ENCODE measurements around the gene COLEC12. TPM values are rescaled to one million over a fixed set of nuclear protein-coding genes. Genes with fewer than 3 reads are reported as not detected.

The COLEC12 gene
- total RNA-seq, 1 experiment from 2014 or later: 0.03 TPM

DNA sequence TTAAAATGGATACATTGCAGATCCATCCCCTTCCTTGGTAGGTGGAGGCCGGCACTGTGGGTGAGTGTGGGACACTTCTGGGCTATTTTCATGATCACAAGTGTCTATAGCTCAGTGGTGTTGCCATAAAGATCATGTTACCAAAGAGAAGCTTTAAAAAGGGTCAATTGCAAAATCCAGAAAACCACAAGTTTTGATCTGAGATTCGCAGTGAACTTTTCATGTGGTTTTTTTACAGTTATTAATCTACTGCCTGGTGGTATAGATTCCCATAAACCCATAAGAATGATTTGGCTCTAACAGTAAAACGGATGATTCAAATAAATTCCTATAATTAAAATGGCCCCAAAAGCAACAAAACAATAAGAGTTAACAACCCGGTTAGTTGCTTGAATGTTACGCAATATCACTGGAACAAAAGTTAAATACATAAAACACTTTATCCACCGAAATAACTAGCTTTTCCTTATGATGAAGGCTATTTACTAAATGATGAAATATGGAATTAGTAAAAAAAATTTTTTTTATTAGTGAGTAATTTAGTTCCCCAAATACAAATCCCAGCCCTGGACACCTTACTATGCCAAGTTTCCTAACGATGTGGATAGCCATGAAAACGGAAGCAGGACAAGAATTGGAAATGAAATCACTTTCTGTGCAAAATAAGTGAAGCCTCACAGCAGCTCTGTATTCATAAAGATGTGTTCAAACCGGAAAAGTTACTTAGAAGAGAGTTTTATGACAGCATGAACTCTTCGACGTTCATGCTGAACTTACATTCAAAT is 137.0 kb downstream of the COLEC12 start:
- ChIA-PET POLR2A (no interaction called here), CTCF (no interaction called here)
- no peak overlapping the region for H3K27ac ChIP-seq (ENCODE audit: low read length)
- TF ChIP-seq SIN3A (IDR thresholded peaks at IDR 0.05; ENCODE audit: borderline replicate concordance, insufficient read depth, low read depth, low read length) (no peak), TCF7L2 (IDR thresholded peaks at IDR 0.05; ENCODE audit: low read depth, low read length) (no peak), REST (IDR thresholded peaks at IDR 0.05; ENCODE audit: insufficient read depth in 1 of 2, low read depth in 2 of 2, low read length in 1 of 2) (no peak), POLR2AphosphoS5 (IDR thresholded peaks at IDR 0.05; ENCODE audit: low read depth, low read length) (no peak)
- TF ChIP-seq, protein P1, sequence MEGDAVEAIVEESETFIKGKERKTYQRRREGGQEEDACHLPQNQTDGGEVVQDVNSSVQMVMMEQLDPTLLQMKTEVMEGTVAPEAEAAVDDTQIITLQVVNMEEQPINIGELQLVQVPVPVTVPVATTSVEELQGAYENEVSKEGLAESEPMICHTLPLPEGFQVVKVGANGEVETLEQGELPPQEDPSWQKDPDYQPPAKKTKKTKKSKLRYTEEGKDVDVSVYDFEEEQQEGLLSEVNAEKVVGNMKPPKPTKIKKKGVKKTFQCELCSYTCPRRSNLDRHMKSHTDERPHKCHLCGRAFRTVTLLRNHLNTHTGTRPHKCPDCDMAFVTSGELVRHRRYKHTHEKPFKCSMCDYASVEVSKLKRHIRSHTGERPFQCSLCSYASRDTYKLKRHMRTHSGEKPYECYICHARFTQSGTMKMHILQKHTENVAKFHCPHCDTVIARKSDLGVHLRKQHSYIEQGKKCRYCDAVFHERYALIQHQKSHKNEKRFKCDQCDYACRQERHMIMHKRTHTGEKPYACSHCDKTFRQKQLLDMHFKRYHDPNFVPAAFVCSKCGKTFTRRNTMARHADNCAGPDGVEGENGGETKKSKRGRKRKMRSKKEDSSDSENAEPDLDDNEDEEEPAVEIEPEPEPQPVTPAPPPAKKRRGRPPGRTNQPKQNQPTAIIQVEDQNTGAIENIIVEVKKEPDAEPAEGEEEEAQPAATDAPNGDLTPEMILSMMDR (IDR thresholded peaks at IDR 0.05): no peak
- H3K27me3 ChIP-seq (ENCODE audit: control insufficient read depth, insufficient read depth, low read length): peaks cover 3% of the 10 kb centered on the region; the same call in 1 of the 2 replicates
- H3K36me3 ChIP-seq (ENCODE audit: control insufficient read depth, insufficient read depth, low read length): no peaks in the 10 kb centered on the region
- no peak for DNase-seq (ENCODE audit: low read depth, low spot score)
- intact Hi-C loops (cut with micrococcal nuclease; ENCODE audit: unreplicated experiment) (no loop called here), in situ Hi-C loops (cut with HindIII; ENCODE audit: low pct_unique_long_range_greater_than_20kb, low sequenced_read_pairs) (no loop called here)
- no TSS peak for BruUV-seq (replicated peaks)
- no peak for ATAC-seq
- no peak overlapping the region for H3K4me3 ChIP-seq (ENCODE audit: low read depth in 2 of 2, low read length in 2 of 2)
- no peaks in the 10 kb centered on the region for H3K9me3 ChIP-seq (ENCODE audit: control insufficient read depth, insufficient read depth, low read depth, low read length)
- no peaks in the 10 kb centered on the region for H3K4me1 ChIP-seq (ENCODE audit: control insufficient read depth, insufficient read depth, low read length)

DNA sequence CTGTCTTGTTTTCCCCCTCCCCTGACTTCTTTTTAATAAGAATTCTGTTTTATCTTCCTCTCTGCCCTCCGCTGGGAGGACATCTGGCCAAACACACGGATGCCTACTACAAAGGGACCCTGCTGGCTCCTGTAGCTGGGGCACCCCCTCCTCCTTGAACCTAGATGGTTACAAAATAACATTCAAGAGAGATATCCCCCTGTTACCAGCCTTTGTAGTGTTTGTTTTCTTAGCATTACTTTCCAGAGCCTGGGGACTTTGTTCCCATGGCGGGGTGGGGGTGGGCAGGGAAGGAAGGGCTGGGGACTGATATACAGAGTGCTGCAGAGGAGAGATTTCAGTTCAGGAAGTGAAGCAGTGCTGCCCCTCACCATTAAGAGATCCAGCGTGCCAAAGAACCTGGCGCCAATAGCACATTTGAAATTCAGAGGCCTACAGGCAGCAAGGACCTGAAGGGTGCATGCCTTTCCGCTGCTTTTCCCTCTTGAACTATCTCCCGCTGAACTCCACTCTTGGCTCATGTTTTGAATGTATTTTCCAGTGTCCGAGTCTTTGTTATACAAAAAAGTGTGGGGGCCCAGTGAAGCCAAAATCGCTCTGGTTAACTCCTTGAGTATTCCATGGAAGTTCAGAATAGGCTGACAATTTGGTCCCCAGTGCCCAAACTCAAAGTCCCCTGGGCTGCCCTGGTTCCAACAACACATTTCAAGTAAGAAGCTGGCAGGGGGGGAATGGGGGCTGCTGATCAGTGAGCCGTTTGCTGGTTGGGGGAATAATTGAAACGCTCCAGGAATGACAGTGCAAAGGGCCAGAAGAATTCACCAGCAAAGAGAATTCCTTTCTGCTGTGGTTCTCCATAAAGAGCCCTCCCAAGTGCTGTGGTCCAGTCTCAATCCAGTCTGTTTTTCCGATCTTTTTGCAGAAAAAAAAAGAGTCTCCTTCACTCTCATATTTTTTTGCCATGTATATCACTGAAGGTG is 137.9 kb downstream of the COLEC12 start:
- in situ Hi-C loops (cut with HindIII; ENCODE audit: low pct_unique_long_range_greater_than_20kb, low sequenced_read_pairs) (no loop called here), intact Hi-C loops (cut with micrococcal nuclease; ENCODE audit: unreplicated experiment) (no loop called here)
- Histone ChIP-seq H3K4me1 (ENCODE audit: control insufficient read depth, insufficient read depth, low read length) (no peaks in the 10 kb centered on the region), H3K27me3 (ENCODE audit: control insufficient read depth, insufficient read depth, low read length) (peaks cover 3% of the 10 kb centered on the region; the same call in 1 of the 2 replicates), H3K9me3 (ENCODE audit: control insufficient read depth, insufficient read depth, low read depth, low read length) (no peaks in the 10 kb centered on the region), H3K4me3 (ENCODE audit: low read depth in 2 of 2, low read length in 2 of 2) (no peak overlapping the region), H3K27ac (ENCODE audit: low read length) (no peak overlapping the region), H3K36me3 (ENCODE audit: control insufficient read depth, insufficient read depth, low read length) (no peaks in the 10 kb centered on the region)
- POLR2A ChIA-PET: no interaction called here
- DNase-seq (ENCODE audit: low read depth, low spot score) (no peak), ATAC-seq (no peak)
- no TSS peak for BruUV-seq (replicated peaks)
- TF ChIP-seq, protein P1 (IDR thresholded peaks at IDR 0.05): no peak
- no peak for TF ChIP-seq REST (IDR thresholded peaks at IDR 0.05; ENCODE audit: insufficient read depth in 1 of 2, low read depth in 2 of 2, low read length in 1 of 2)
- TF ChIP-seq SIN3A (IDR thresholded peaks at IDR 0.05; ENCODE audit: borderline replicate concordance, insufficient read depth, low read depth, low read length): no peak
- TF ChIP-seq TCF7L2 (IDR thresholded peaks at IDR 0.05; ENCODE audit: low read depth, low read length): no peak
- TF ChIP-seq POLR2AphosphoS5 (IDR thresholded peaks at IDR 0.05; ENCODE audit: low read depth, low read length): no peak
- CTCF ChIA-PET: no interaction called here

Data from Panc1 (cell line).